Measurements from ENCODE around the gene COL4A4.

COL4A4 gene

DNA sequence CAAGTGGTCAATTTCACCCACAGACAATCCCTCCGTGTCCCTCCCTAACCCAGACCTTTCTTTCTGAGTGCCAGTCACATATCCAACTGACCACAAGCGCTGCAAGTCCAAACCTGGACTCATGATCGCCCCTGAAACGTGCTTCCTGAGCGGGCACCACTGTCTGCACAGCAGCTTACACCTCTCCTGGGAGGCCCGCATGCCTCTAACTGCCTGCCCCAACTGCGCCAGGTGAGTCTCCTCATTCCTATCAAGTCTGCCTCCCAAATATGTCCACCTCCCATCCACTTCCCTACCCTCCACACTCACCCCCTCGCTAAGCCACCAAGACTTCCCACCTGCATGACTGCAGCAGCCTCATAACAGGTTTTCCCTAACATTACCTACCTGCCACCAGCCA, 33.4 kb downstream of the COL4A4 start:
- H3K27ac ChIP-seq: no peak overlapping the region
- TF ChIP-seq, protein P1, sequence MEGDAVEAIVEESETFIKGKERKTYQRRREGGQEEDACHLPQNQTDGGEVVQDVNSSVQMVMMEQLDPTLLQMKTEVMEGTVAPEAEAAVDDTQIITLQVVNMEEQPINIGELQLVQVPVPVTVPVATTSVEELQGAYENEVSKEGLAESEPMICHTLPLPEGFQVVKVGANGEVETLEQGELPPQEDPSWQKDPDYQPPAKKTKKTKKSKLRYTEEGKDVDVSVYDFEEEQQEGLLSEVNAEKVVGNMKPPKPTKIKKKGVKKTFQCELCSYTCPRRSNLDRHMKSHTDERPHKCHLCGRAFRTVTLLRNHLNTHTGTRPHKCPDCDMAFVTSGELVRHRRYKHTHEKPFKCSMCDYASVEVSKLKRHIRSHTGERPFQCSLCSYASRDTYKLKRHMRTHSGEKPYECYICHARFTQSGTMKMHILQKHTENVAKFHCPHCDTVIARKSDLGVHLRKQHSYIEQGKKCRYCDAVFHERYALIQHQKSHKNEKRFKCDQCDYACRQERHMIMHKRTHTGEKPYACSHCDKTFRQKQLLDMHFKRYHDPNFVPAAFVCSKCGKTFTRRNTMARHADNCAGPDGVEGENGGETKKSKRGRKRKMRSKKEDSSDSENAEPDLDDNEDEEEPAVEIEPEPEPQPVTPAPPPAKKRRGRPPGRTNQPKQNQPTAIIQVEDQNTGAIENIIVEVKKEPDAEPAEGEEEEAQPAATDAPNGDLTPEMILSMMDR (IDR thresholded peaks at IDR 0.05): no peak
- no peak for TF ChIP-seq ZFX (IDR thresholded peaks at IDR 0.05; ENCODE audit: borderline replicate concordance)

DNA sequence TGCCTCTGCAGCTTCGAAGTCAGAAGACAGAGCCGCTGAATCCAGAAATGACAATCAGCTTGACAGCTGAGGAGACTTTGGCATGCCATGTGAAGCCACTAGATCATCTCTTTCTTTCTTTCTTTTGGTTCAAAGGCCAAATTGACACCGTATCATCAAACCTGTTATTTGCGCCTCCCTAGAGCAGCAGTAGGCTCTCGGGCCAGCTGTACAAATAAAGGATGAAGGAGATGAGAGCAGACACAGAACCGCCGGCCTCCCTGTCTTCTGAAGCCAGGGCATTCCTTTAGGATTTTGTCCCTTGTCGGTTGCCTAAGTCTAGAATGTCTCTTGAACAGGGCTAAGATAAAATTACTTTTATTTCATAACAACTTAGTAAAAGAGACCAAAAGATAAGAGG, 36.8 kb downstream of the COL4A4 start:
- no peak overlapping the region for H3K27ac ChIP-seq
- TF ChIP-seq, protein P1 (IDR thresholded peaks at IDR 0.05): no peak
- TF ChIP-seq ZFX (IDR thresholded peaks at IDR 0.05; ENCODE audit: borderline replicate concordance): no peak

DNA sequence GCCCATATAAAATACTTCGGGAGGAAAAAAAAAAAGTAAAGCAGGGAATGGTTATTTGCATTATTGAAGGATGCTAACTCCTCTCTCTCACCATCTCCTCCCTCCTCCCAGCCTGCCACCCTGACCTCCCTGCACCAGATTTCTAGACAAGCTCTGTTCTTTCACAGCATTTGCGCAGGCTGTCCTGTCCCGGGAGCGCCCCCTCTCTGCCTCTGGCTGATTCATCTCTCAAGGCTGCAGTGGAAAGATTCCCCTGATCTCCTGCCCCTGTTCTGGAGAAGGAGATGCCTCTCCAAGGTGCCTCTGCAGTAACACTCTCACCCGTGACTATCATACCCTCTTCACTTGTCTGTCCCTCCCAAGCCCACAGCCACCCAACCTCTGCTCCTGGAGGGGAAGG, 38.5 kb downstream of the COL4A4 start:
- TF ChIP-seq, protein P1 (IDR thresholded peaks at IDR 0.05): peak; percentile 40
- TF ChIP-seq ZFX (IDR thresholded peaks at IDR 0.05; ENCODE audit: borderline replicate concordance): no peak
- no peak overlapping the region for H3K27ac ChIP-seq

DNA sequence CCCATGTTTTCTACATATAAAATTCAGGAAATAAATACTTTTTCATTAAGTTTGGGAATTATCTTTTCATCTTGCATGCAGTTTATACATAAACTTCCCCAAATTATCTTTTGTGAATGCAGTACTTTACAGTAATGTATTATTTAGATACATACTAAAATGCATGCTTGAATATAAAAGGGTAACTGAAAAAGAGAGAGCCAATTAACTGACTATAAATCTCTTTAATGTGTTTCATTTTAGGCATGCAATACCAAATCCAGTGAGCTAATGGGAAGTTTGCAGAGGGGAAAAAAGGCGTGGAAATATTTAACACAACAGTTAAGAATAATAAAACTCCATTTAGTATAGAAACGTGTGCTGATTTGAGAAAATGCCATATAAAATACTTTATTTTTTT, 39.2 kb downstream of the COL4A4 start:
- no peak overlapping the region for H3K27ac ChIP-seq
- TF ChIP-seq, protein P1 (IDR thresholded peaks at IDR 0.05): no peak
- no peak for TF ChIP-seq ZFX (IDR thresholded peaks at IDR 0.05; ENCODE audit: borderline replicate concordance)

DNA sequence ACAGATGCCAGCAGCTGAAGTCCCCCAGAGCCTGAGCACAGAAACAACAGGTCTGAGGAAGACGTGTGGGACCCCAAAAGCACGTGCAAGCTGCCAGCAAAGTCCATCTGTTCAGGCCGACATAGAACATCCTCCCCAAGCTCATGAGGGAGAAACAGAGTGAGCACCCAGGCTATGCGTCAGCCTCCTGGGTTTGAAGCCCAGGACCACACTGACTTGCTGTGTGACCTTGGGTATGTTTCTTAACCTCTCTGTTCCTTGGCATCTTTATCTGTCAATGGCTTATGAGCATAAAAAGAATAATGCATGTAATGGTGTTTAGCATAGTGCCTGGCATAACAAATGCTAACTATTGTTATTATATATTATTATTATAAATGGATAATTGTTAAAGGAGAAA, 40.3 kb downstream of the COL4A4 start:
- TF ChIP-seq, protein P1 (IDR thresholded peaks at IDR 0.05): no peak
- TF ChIP-seq ZFX (IDR thresholded peaks at IDR 0.05; ENCODE audit: borderline replicate concordance): no peak
- no peak overlapping the region for H3K27ac ChIP-seq

DNA sequence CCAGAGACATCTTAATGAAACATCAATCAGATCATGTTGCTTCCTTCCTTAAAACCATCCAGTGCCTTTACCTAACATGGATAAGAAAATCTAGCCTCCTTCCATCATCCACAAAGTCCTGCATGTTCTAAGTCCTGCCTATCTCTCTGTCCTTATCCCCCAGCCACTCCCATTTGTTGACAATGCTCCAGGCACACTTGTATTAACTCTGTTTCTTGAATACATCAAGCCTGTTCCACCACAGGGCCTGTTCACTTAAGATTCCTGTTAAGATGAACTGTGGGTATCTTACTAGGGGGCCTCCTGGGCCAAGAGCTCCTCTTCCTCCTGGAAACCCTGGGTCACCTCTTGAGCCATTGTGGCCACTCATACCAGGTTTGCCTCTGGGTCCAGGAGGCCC, 45.7 kb downstream of the COL4A4 start:
- H3K27ac ChIP-seq: no peak overlapping the region
- TF ChIP-seq ZFX (IDR thresholded peaks at IDR 0.05; ENCODE audit: borderline replicate concordance): no peak
- TF ChIP-seq, protein P1 (IDR thresholded peaks at IDR 0.05): no peak

DNA sequence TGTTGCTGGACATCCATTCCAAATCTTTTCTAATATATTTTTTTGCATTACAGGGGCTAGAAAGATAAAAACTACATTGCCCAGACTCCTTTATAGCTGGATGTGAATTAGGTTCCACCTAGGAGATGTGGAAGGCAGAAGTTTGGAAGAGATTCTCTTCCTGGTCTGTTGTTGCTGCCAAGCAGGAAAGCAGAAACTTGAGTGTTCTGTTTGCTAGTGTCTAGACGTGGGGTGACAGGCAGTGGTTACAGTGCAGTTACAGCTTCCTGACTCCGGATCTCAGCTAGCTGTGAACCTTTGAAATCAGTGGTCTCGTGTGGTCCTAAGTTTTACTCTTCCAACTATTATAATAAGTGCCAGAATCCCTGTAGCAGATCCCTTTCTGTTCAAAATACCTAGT, 46.2 kb downstream of the COL4A4 start:
- no peak for TF ChIP-seq ZFX (IDR thresholded peaks at IDR 0.05; ENCODE audit: borderline replicate concordance)
- TF ChIP-seq, protein P1 (IDR thresholded peaks at IDR 0.05): no peak
- H3K27ac ChIP-seq: no peak overlapping the region
